Gastroesophageal sphincter (tissue), 3 donors: ENCODE data around the gene TP63.

Experiments used
- POLR2A ChIP-seq, 2 donors: fragments of 450-650 bp; IDR thresholded peaks; one replicate each; pipeline ENCODE4 v1.6.1; 2017; ENCODE audit warnings: antibody characterized with exemption in 2 of 2, mild to moderate bottlenecking in 2 of 2, moderate library complexity in 1 of 2
- POLR2AphosphoS5 ChIP-seq: sonication (generic); formaldehyde crosslinking; IDR thresholded peaks from one replicate; pipeline ENCODE4 v1.6.1; 2017; ENCODE audit warnings: antibody characterized with exemption
- TF ChIP-seq, protein P1 (sequence below), 4 experiments: fragments of 200-600 bp in 2 of 4; fragments of 450-650 bp in 2 of 4; sonication (generic) in 1 of 4; IDR thresholded peaks; one replicate each; pipeline ENCODE4 v1.5.1; 2017 to 2019; ENCODE audit warnings: antibody characterized with exemption in 4 of 4, mild to moderate bottlenecking in 2 of 4, moderate library complexity in 2 of 4

DNA sequence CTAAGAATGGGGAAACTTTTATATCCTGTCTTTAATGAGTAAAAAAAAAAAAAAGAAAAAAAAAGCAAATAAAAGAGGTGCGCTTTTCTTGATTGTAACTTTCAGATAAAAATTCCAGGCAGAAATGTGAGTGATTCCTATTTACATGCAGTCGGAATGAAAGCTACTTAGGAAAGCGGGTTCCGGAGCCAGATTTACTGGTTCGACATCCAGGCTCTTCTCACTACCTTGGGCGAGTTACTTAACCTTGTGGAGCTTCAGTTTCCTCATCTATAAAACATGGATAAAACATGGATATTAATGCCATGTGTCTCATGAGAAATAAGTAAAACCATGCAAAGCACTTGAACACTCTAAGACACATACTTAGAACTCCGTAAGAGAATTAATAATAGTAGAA is 169.2 kb downstream of the TP63 start:
- TF ChIP-seq, protein P1, sequence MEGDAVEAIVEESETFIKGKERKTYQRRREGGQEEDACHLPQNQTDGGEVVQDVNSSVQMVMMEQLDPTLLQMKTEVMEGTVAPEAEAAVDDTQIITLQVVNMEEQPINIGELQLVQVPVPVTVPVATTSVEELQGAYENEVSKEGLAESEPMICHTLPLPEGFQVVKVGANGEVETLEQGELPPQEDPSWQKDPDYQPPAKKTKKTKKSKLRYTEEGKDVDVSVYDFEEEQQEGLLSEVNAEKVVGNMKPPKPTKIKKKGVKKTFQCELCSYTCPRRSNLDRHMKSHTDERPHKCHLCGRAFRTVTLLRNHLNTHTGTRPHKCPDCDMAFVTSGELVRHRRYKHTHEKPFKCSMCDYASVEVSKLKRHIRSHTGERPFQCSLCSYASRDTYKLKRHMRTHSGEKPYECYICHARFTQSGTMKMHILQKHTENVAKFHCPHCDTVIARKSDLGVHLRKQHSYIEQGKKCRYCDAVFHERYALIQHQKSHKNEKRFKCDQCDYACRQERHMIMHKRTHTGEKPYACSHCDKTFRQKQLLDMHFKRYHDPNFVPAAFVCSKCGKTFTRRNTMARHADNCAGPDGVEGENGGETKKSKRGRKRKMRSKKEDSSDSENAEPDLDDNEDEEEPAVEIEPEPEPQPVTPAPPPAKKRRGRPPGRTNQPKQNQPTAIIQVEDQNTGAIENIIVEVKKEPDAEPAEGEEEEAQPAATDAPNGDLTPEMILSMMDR (IDR thresholded peaks at IDR 0.05): no peak
- TF ChIP-seq POLR2A (IDR thresholded peaks at IDR 0.05) (no peak), POLR2AphosphoS5 (no peak)
